Liver (tissue), 9 donors: ENCODE data around the gene TCOF1. TPM values are rescaled to one million over a fixed set of nuclear protein-coding genes. Genes with fewer than 3 reads are reported as not detected.

Source experiments
- DNase-seq: peaks from one replicate; pipeline ENCODE4 v3.0.0-alpha.2; 2017; ENCODE audit warnings: low spot score
- H3K27ac ChIP-seq, 2 donors: one replicate each; pipeline ENCODE4 v1.7.0; 2013; ENCODE audit warnings: inconsistent platforms in 2 of 2, low read length in 2 of 2, control low read depth in 1 of 2, low read depth in 1 of 2, mild to moderate bottlenecking in 1 of 2
- H3K27me3 ChIP-seq, 4 donors: one replicate each; pipeline versions ENCODE4 v1.6.1 to v1.7.0; 2013; ENCODE audit warnings: low read length in 3 of 4, inconsistent platforms in 1 of 4, mild to moderate bottlenecking in 1 of 4, moderate library complexity in 1 of 4; ENCODE audit not compliant: control insufficient read depth in 4 of 4, insufficient read depth in 4 of 4
- H3K36me3 ChIP-seq, 4 donors: one replicate each; pipeline versions ENCODE4 v1.6.1 to v1.7.0; 2013; ENCODE audit warnings: low read length in 3 of 4, mild to moderate bottlenecking in 3 of 4, low read depth in 1 of 4, moderate library complexity in 1 of 4; ENCODE audit not compliant: control insufficient read depth in 4 of 4, insufficient read depth in 3 of 4
- H3K4me1 ChIP-seq, 4 donors: one replicate each; pipeline versions ENCODE4 v1.6.1 to v1.7.0; 2013; ENCODE audit warnings: low read length in 3 of 4, mild to moderate bottlenecking in 3 of 4, moderate library complexity in 1 of 4; ENCODE audit not compliant: control insufficient read depth in 4 of 4, insufficient read depth in 4 of 4
- H3K4me3 ChIP-seq, 3 donors: one replicate each; pipeline versions ENCODE4 v1.6.1 to v1.7.0; 2013; ENCODE audit warnings: low read length in 3 of 3, control low read depth in 1 of 3, low read depth in 1 of 3, mild to moderate bottlenecking in 1 of 3
- H3K9ac ChIP-seq, 2 donors: one replicate each; pipeline ENCODE4 v1.7.0; 2013; ENCODE audit warnings: low read length in 2 of 2, mild to moderate bottlenecking in 2 of 2, moderate library complexity in 2 of 2, control low read depth in 1 of 2, low read depth in 1 of 2
- H3K9me3 ChIP-seq, 4 donors: one replicate each; pipeline versions ENCODE4 v1.6.1 to v1.7.0; 2013; ENCODE audit warnings: low read length in 3 of 4; ENCODE audit not compliant: control insufficient read depth in 4 of 4
- ATF3 ChIP-seq: IDR thresholded peaks from 2 replicates; pipeline ENCODE4 v1.6.1; 2016; ENCODE audit warnings: antibody characterized with exemption
- CTCF ChIP-seq: fragments of 150-350 bp; IDR thresholded peaks from 2 replicates; pipeline ENCODE4 v1.5.1; 2017; ENCODE audit warnings: improper control_type of control experiment, low read depth, low read length; ENCODE audit not compliant: missing input control
- FOXA1 ChIP-seq: IDR thresholded peaks from 2 replicates; pipeline ENCODE4 v1.6.1; 2016; ENCODE audit warnings: antibody characterized with exemption
- FOXA2 ChIP-seq: IDR thresholded peaks from 2 replicates; pipeline ENCODE4 v1.6.1; 2016; ENCODE audit warnings: antibody characterized with exemption
- GABPA ChIP-seq, 2 donors: IDR thresholded peaks in 1 of 2; conservative IDR thresholded peaks in 1 of 2; 2 replicates each; pipeline ENCODE4 v1.6.1; 2016; ENCODE audit warnings: antibody characterized with exemption in 2 of 2, mild to moderate bottlenecking in 1 of 2, moderate library complexity in 1 of 2
- HNF4A ChIP-seq, 2 donors: conservative IDR thresholded peaks; 2 replicates each; pipeline ENCODE4 v1.6.1; 2016; ENCODE audit warnings: antibody characterized with exemption in 2 of 2, mild to moderate bottlenecking in 2 of 2
- HNF4G ChIP-seq: IDR thresholded peaks from 2 replicates; pipeline ENCODE4 v1.6.1; 2016; ENCODE audit warnings: antibody characterized with exemption
- JUND ChIP-seq, 2 donors: IDR thresholded peaks; 2 replicates each; pipeline ENCODE4 v1.6.1; 2016; ENCODE audit warnings: antibody characterized with exemption in 2 of 2
- MAX ChIP-seq: IDR thresholded peaks from 2 replicates; pipeline ENCODE4 v1.6.1; 2016; ENCODE audit warnings: antibody characterized with exemption
- RXRA ChIP-seq, 2 donors: IDR thresholded peaks; 2 replicates each; pipeline ENCODE4 v1.6.1; 2017 to 2018; ENCODE audit warnings: antibody characterized with exemption in 2 of 2, mild to moderate bottlenecking in 1 of 2
- SP1 ChIP-seq: IDR thresholded peaks from 2 replicates; pipeline ENCODE4 v1.6.1; 2018; ENCODE audit warnings: antibody characterized with exemption, mild to moderate bottlenecking
- YY1 ChIP-seq: IDR thresholded peaks from 2 replicates; pipeline ENCODE4 v1.6.1; 2016; ENCODE audit warnings: antibody characterized with exemption, mild to moderate bottlenecking
- ZBTB33 ChIP-seq: IDR thresholded peaks from 2 replicates; pipeline ENCODE4 v1.6.1; 2016; ENCODE audit warnings: antibody characterized with exemption
- WGBS: extraction: QIAGEN DNeasy Blood & Tissue Kit; methylation state at CpG from one replicate; pipeline ENCODE4 v1.1.7; 2013; 5-methylcytosine and 5-hydroxymethylcytosine counted together
- polyA plus RNA-seq, 2 donors: library from polyadenylated mRNA; stranded (reverse) in 1 of 2; unstranded in 1 of 2; fragments of 200-250 nt in 1 of 2; fragments of >200 nt in 1 of 2; fragmentation: Nextera tagmentation in 1 of 2; extraction: Ambion mirVana in 1 of 2; gene quantifications; one replicate each; pipeline versions ENCODE4 v1.2.1 to v1.2.3, GENCODE V29; 2013 to 2015
- total RNA-seq, 2 donors: library from RNA; depleted of rRNA; stranded (reverse); fragments of >200 nt; gene quantifications; one replicate each; pipeline ENCODE4 v1.2.3, GENCODE V29; 2014
- donor health status: healthy.
- donor health status: healthy.
- donor health status: healthy.
- donor health status: healthy.
- donor health status: healthy.

Gene TCOF1
- total and polyA plus RNA-seq, 4 donors: 3.2 to 8.5 (median 6.4) TPM

GRCh38 chr5:150356575-150357294, 762 bp upstream of the TCOF1 start:
- Histone ChIP-seq H3K9me3 (no peaks in the 10 kb centered on the region), H3K4me3 (peak overlapping the region; percentile 1 to 87 (median 52)), H3K27ac (peak overlapping the region; percentile 10 to 20), H3K27me3 (no peaks in the 10 kb centered on the region), H3K4me1 (peaks cover 10 to 33% (median 25%) of the 10 kb centered on the region in 4 donors), H3K36me3 (peaks cover 0 to 7% (median 7%) of the 10 kb centered on the region in 4 donors), H3K9ac (no peak overlapping the region)
- no peak for TF ChIP-seq GABPA (IDR thresholded peaks at IDR 0.05 in 1 of 2, conservative IDR thresholded peaks at IDR 0.05 in 1 of 2)
- peak; percentile 88 for TF ChIP-seq SP1
- TF ChIP-seq FOXA1: no peak
- TF ChIP-seq RXRA (IDR thresholded peaks at IDR 0.05): peak; percentile 27 to 38
- peak; percentile 76 for TF ChIP-seq HNF4G
- no peak for TF ChIP-seq FOXA2
- peak; percentile 87 to 95 for TF ChIP-seq HNF4A (conservative IDR thresholded peaks at IDR 0.05)
- DNase-seq: no peak
- WGBS: 50% methylated on average over 10 of the region's 10 CpGs

- Histone ChIP-seq H3K9me3 (no peaks in the 10 kb centered on the region), H3K36me3 (peaks cover 0 to 22% (median 14%) of the 10 kb centered on the region in 4 donors), H3K27ac (no peak overlapping the region), H3K4me1 (peaks cover 10 to 28% (median 25%) of the 10 kb centered on the region in 4 donors), H3K4me3 (peak overlapping the region; percentile 66 to 93 (median 87)), H3K27me3 (no peaks in the 10 kb centered on the region), H3K9ac (peak overlapping the region; percentile 40 to 69)
- TF ChIP-seq FOXA1 (no peak), ZBTB33 (no peak), GABPA (IDR thresholded peaks at IDR 0.05 in 1 of 2, conservative IDR thresholded peaks at IDR 0.05 in 1 of 2) (no peak), YY1 (no peak), CTCF (no peak), JUND (IDR thresholded peaks at IDR 0.05) (no peak), HNF4A (conservative IDR thresholded peaks at IDR 0.05) (no peak), FOXA2 (no peak), MAX (no peak), ATF3 (no peak)
- 46% methylated on average over 23 of the region's 23 CpGs for WGBS
- no peak for DNase-seq
These were observed 981 bp downstream of the TCOF1 start for GRCh38 chr5:150358261-150359095.
